H1 (cell line): ENCODE measurements around the gene SIGLEC12. TPM values are rescaled to one million over a fixed set of nuclear protein-coding genes. Genes with fewer than 3 reads are reported as not detected.

Experiments
- CTCF ChIA-PET: fragments of 300-600 bp; sonication (Branson Sonifier 250); formaldehyde crosslinking; loops from one replicate; lab custom pipeline; 2021; ENCODE audit not compliant: partially characterized antibody; lab: Charles Lee
- POLR2A ChIA-PET: fragments of 300-600 bp; sonication (Branson Sonifier 250); formaldehyde crosslinking; loops from one replicate; lab custom pipeline; 2021; ENCODE audit warnings: inconsistent platforms; ENCODE audit not compliant: partially characterized antibody; lab: Charles Lee
- DNase-seq, 2 experiments: peaks; one replicate each; pipeline versions ENCODE4 v3.0.0 to v3.0.0-alpha.2; 2010 to 2022; ENCODE audit warnings: low spot score in 2 of 2, low read depth in 1 of 2, mixed read lengths in 1 of 2
- FAIRE-seq: peaks from 2 replicates; lab custom pipeline; 2011; peaks lifted over from hg19 to GRCh38; lab: Jason Lieb, UNC
- H2AFZ ChIP-seq: 2 replicates; pipeline ENCODE4 v1.8.1; 2012; ENCODE audit warnings: low read length, inconsistent platforms
- H2AK5ac ChIP-seq: 2 replicates; pipeline ENCODE4 v1.6.1; 2013; ENCODE audit warnings: low read depth, low read length
- H2BK120ac ChIP-seq: replicated peaks from 2 replicates; pipeline ENCODE3; 2013; ENCODE audit warnings: low read depth, low read length, inconsistent platforms
- H2BK12ac ChIP-seq: 2 replicates; pipeline ENCODE4 v1.6.1; 2013; ENCODE audit warnings: low read depth, low read length
- H2BK15ac ChIP-seq: 2 replicates; pipeline ENCODE4 v1.6.1; 2013; ENCODE audit warnings: low read length
- H2BK20ac ChIP-seq: 2 replicates; pipeline ENCODE4 v1.6.1; 2013; ENCODE audit warnings: low read length
- H2BK5ac ChIP-seq: 2 replicates; pipeline ENCODE4 v1.6.1; 2013; ENCODE audit warnings: low read depth, low read length
- H3K14ac ChIP-seq: 2 replicates; pipeline ENCODE4 v1.6.1; 2013; ENCODE audit warnings: inconsistent platforms; ENCODE audit not compliant: insufficient read length
- H3K18ac ChIP-seq: 2 replicates; pipeline ENCODE4 v1.6.1; 2013; ENCODE audit warnings: low read length; ENCODE audit errors: extremely low read depth
- H3K23ac ChIP-seq: 2 replicates; pipeline ENCODE4 v1.6.1; 2013; ENCODE audit warnings: inconsistent platforms; ENCODE audit not compliant: insufficient read length
- H3K23me2 ChIP-seq: 2 replicates; pipeline ENCODE4 v1.6.1; 2013; ENCODE audit warnings: low read depth, low read length
- H3K27ac ChIP-seq: 2 replicates; pipeline ENCODE4 v1.6.1; 2011; ENCODE audit warnings: low read depth, low read length, inconsistent platforms
- H3K27me3 ChIP-seq, 4 experiments: replicated peaks in 1 of 4; 1 replicate in 1 of 4; 2 replicates in 3 of 4; pipeline versions ENCODE4 v1.6.1 to v1.8.1; 2011 to 2013; ENCODE audit warnings: low read length in 3 of 4, mild to moderate bottlenecking in 3 of 4, inconsistent platforms in 2 of 4, mixed read lengths in 2 of 4, moderate library complexity in 1 of 4; ENCODE audit not compliant: control insufficient read depth in 3 of 4, insufficient read depth in 3 of 4; ENCODE audit errors: extremely low read depth in 1 of 4
- H3K36me3 ChIP-seq, 4 experiments: 2 replicates each; pipeline versions ENCODE4 v1.6.1 to v1.8.1; 2011 to 2013; ENCODE audit warnings: mild to moderate bottlenecking in 4 of 4, low read length in 3 of 4, moderate library complexity in 2 of 4, control low read depth in 1 of 4, inconsistent platforms in 1 of 4; ENCODE audit not compliant: insufficient read depth in 4 of 4, control insufficient read depth in 2 of 4
- H3K4ac ChIP-seq: replicated peaks from 2 replicates; pipeline ENCODE3; 2013; ENCODE audit warnings: low read length, low read depth, mixed read lengths, inconsistent platforms; ENCODE audit not compliant: insufficient read length
- H3K4me1 ChIP-seq, 4 experiments: replicated peaks in 1 of 4; 1 replicate in 1 of 4; 2 replicates in 3 of 4; pipeline versions ENCODE4 v1.6.1 to v1.8.1; 2011 to 2013; ENCODE audit warnings: low read length in 3 of 4, inconsistent platforms in 2 of 4, mixed read lengths in 1 of 4; ENCODE audit not compliant: insufficient read depth in 4 of 4, control insufficient read depth in 3 of 4
- H3K4me2 ChIP-seq, 2 experiments: 2 replicates each; pipeline versions ENCODE4 v1.6.1 to v1.8.1; 2011 to 2013; ENCODE audit warnings: low read depth in 2 of 2, low read length in 2 of 2, control low read depth in 1 of 2, inconsistent platforms in 1 of 2, mild to moderate bottlenecking in 1 of 2; ENCODE audit not compliant: insufficient read depth in 1 of 2
- H3K4me3 ChIP-seq, 4 experiments: fragments of 200-600, 300-600 bp in 1 of 4; sonication (generic), shearing (Covaris generic), sonication (Bioruptor Twin) in 1 of 4; 2 replicates each; pipeline versions ENCODE4 v1.5.1 to v1.8.1; 2011 to 2016; ENCODE audit warnings: low read length in 4 of 4, low read depth in 3 of 4, control low read depth in 2 of 4, inconsistent platforms in 2 of 4, mild to moderate bottlenecking in 2 of 4, mixed read lengths in 1 of 4, moderate library complexity in 1 of 4; ENCODE audit not compliant: insufficient read depth in 2 of 4; ENCODE audit errors: extremely low read depth in 1 of 4
- H3K56ac ChIP-seq: replicated peaks from 2 replicates; pipeline ENCODE3; 2013; ENCODE audit warnings: low read depth, mild to moderate bottlenecking, mixed read lengths, low read length, inconsistent platforms; ENCODE audit not compliant: insufficient read length
- H3K79me1 ChIP-seq: 2 replicates; pipeline ENCODE4 v1.6.1; 2013; ENCODE audit warnings: low read depth, low read length, control low read depth
- H3K79me2 ChIP-seq, 2 experiments: 2 replicates each; pipeline versions ENCODE4 v1.6.1 to v1.8.1; 2012 to 2013; ENCODE audit warnings: low read length in 2 of 2, mild to moderate bottlenecking in 2 of 2, inconsistent platforms in 1 of 2; ENCODE audit not compliant: insufficient read depth in 2 of 2, control insufficient read depth in 1 of 2
- H3K9ac ChIP-seq, 4 experiments: replicated peaks in 1 of 4; 1 replicate in 1 of 4; 2 replicates in 3 of 4; pipeline versions ENCODE4 v1.6.1 to v1.8.1; 2011 to 2013; ENCODE audit warnings: low read depth in 3 of 4, low read length in 3 of 4, control low read depth in 2 of 4, mild to moderate bottlenecking in 2 of 4, moderate library complexity in 2 of 4, inconsistent platforms in 1 of 4; ENCODE audit errors: extremely low read depth in 1 of 4
- H3K9me3 ChIP-seq, 2 experiments: 2 replicates each; pipeline versions ENCODE4 v1.6.1 to v1.8.1; 2012 to 2013; ENCODE audit warnings: mild to moderate bottlenecking in 2 of 2, moderate library complexity in 2 of 2, control low read depth in 1 of 2, inconsistent platforms in 1 of 2, low read depth in 1 of 2, low read length in 1 of 2, mixed read lengths in 1 of 2; ENCODE audit not compliant: insufficient read depth in 2 of 2
- H4K20me1 ChIP-seq, 2 experiments: replicated peaks in 1 of 2; 2 replicates each; pipeline versions ENCODE3 to v1.8.1; 2011 to 2013; ENCODE audit warnings: inconsistent platforms in 2 of 2, low read length in 2 of 2, mild to moderate bottlenecking in 1 of 2; ENCODE audit not compliant: insufficient read depth in 2 of 2, control insufficient read depth in 1 of 2
- H4K5ac ChIP-seq: 2 replicates; pipeline ENCODE4 v1.6.1; 2013; ENCODE audit warnings: low read length, low read depth, mixed read lengths, inconsistent platforms; ENCODE audit not compliant: insufficient read length
- H4K8ac ChIP-seq: 2 replicates; pipeline ENCODE4 v1.8.0; 2013; ENCODE audit warnings: mild to moderate bottlenecking, moderate library complexity, low read length, inconsistent platforms; ENCODE audit not compliant: insufficient read depth; ENCODE audit errors: extremely low read depth
- H4K91ac ChIP-seq: replicated peaks from 2 replicates; pipeline ENCODE3; 2013; ENCODE audit warnings: low read length, mixed read lengths, inconsistent platforms; ENCODE audit not compliant: insufficient read length
- ATF3 ChIP-seq: IDR thresholded peaks from 2 replicates; pipeline ENCODE4 v1.6.1; 2011; ENCODE audit warnings: low read depth, mild to moderate bottlenecking, low read length; ENCODE audit not compliant: insufficient read depth
- E2F6 ChIP-seq: IDR thresholded peaks from 2 replicates; pipeline ENCODE4 v1.6.1; 2012; ENCODE audit warnings: inconsistent platforms
- EP300 ChIP-seq, 2 experiments: IDR thresholded peaks; 1 replicate in 1 of 2; 2 replicates in 1 of 2; pipeline ENCODE4 v1.6.1; 2011 to 2012; ENCODE audit warnings: low read depth in 2 of 2, low read length in 2 of 2, mild to moderate bottlenecking in 2 of 2, borderline replicate concordance in 1 of 2, inconsistent platforms in 1 of 2, moderate library complexity in 1 of 2
- EZH2 ChIP-seq: fragments of 200-600 bp; sonication (generic); IDR thresholded peaks from 2 replicates; pipeline ENCODE4 v1.7.1; 2012; ENCODE audit warnings: low read depth, mild to moderate bottlenecking, moderate library complexity, low read length, inconsistent platforms; ENCODE audit not compliant: severe bottlenecking
- GABPA ChIP-seq: IDR thresholded peaks from 2 replicates; pipeline ENCODE4 v1.6.1; 2011; ENCODE audit warnings: mild to moderate bottlenecking, low read length, moderate library complexity, borderline replicate concordance; ENCODE audit not compliant: insufficient read depth
- NANOG ChIP-seq: IDR thresholded peaks from 2 replicates; pipeline ENCODE4 v1.6.1; 2011; ENCODE audit warnings: low read length, low read depth, mild to moderate bottlenecking, inconsistent platforms; ENCODE audit not compliant: insufficient read depth, poor library complexity, severe bottlenecking
- SAP30 ChIP-seq: fragments of 300-600 bp; sonication (generic); IDR thresholded peaks from 2 replicates; pipeline ENCODE4 v1.7.1; 2012; ENCODE audit warnings: low read length, moderate library complexity, mild to moderate bottlenecking, inconsistent platforms; ENCODE audit not compliant: insufficient read depth, insufficient replicate concordance
- SP2 ChIP-seq: IDR thresholded peaks from 2 replicates; pipeline ENCODE4 v1.6.1; 2012; ENCODE audit warnings: mild to moderate bottlenecking, low read length, inconsistent platforms
- SP4 ChIP-seq: IDR thresholded peaks from 2 replicates; pipeline ENCODE4 v1.6.1; 2012; ENCODE audit warnings: low read length, inconsistent platforms
- WGBS, 2 experiments: shearing (Covaris generic) in 1 of 2; methylation state at CpG; one replicate each; pipeline versions ENCODE4 v1.1.6 to v1.1.7; 2013 to 2015; ENCODE audit warnings: low lambda C conversion rate in 2 of 2, mixed read lengths in 2 of 2, inconsistent platforms in 1 of 2, low coverage in 1 of 2, missing lambda C conversion rate in 1 of 2; ENCODE audit not compliant: insufficient replicate concordance in 2 of 2, insufficient coverage in 1 of 2, insufficient read length in 1 of 2; ENCODE audit errors: extremely low coverage in 1 of 2, missing lambda C conversion rate in 1 of 2; 5-methylcytosine and 5-hydroxymethylcytosine counted together
- polyA plus RNA-seq, 7 experiments: library from polyadenylated mRNA; depleted of rRNA in 3 of 7; stranded (reverse) in 5 of 7; unstranded in 2 of 7; fragments of >200 nt in 5 of 7; fragments of 200-250 nt in 2 of 7; gene quantifications; 1 replicate in 5 of 7; 2 replicates in 1 of 7; 4 replicates in 1 of 7; pipeline versions ENCODE4 v1.2.1 to v1.2.3, GENCODE V29; 2011 to 2013; ENCODE audit warnings: missing spikeins in 2 of 7, mixed read lengths in 2 of 7
- total RNA-seq: library from RNA; stranded (reverse); fragmentation: NEBNext Ultra II Directional; extraction: Animal tissue kit (Norgen Biotek cat#: 25700); gene quantifications from 2 replicates; pipeline ENCODE4 v1.2.1, GENCODE V29; 2021

Gene SIGLEC12
- total and polyA plus RNA-seq, 2 of the 8 experiments (the other 6 are each of a cell fraction or from before 2014, with no cell fraction given), result not detected

- Histone ChIP-seq H2BK15ac (peak overlapping the region; percentile 97), H3K79me2 (no peaks in the 10 kb centered on the region), H3K23me2 (peaks cover 5% of the 10 kb centered on the region; the same call in 1 of the 2 replicates), H3K27ac (no peak overlapping the region), H2AFZ (no peak overlapping the region), H3K14ac (no peak overlapping the region), H3K23ac (no peak overlapping the region), H3K56ac (no peak overlapping the region), H3K18ac (no peak overlapping the region), H2AK5ac (no peak overlapping the region), H2BK120ac (no peak overlapping the region), H3K27me3 (no peaks in the 10 kb centered on the region), H3K9ac (no peak overlapping the region), H3K9me3 (peaks cover 33 to 41% of the 10 kb centered on the region in 2 experiments; a peak in 3 of 4 replicates), H3K4me3 (peak overlapping the region in 3 of 4 experiments; percentile 2 to 47 (median 40); a peak in 2 of 8 replicates), H4K91ac (peak overlapping the region; percentile 41), H3K36me3 (no peaks in the 10 kb centered on the region), H3K79me1 (no peaks in the 10 kb centered on the region), H2BK5ac (0 out of 2 replicates have a peak overlapping the region, but pooled peaks have one; percentile 56), H4K5ac (peak overlapping the region; percentile 34), H2BK20ac (no peak overlapping the region), H3K4me1 (peaks cover 0 to 3% (median 0%) of the 10 kb centered on the region in 4 experiments; a peak in 1 of 7 replicates), H4K20me1 (no peaks in the 10 kb centered on the region), H3K4me2 (peak overlapping the region; percentile 55 to 93), H3K4ac (peak overlapping the region; percentile 33), H4K8ac (peak overlapping the region; percentile 81; the same call in 1 of the 2 replicates), H2BK12ac (0 out of 2 replicates have a peak overlapping the region, but pooled peaks have one; percentile 31)
- FAIRE-seq (no peak), DNase-seq (no peak)
- ChIA-PET POLR2A (no interaction called here), CTCF (interaction anchor here (0.7 to 3.7 kb wide), 4 partner anchors 11 to 39 kb away, joined by 3 to 22 read pairs (median 4); no protein-coding TSS in a partner anchor)
- 73% methylated on average over 13 of the region's 13 CpGs; no CpG with 5 or more reads in 1 of the 2 experiments for WGBS, 2 experiments
- TF ChIP-seq SP4 (no peak), ATF3 (no peak), SAP30 (no peak), E2F6 (no peak), NANOG (no peak), EP300 (IDR thresholded peaks at IDR 0.05; ENCODE audit: borderline replicate concordance in 1 of 2, low read depth in 2 of 2, low read length in 2 of 2) (no peak), SP2 (no peak), EZH2 (no peak), GABPA (peak; percentile 87; the same call in 1 of the 2 replicates)
Observed at GRCh38 chr19:51460164-51460992, 41.2 kb downstream of the SIGLEC12 start.
